ENCODE data around the gene ALCAM.

DNA sequence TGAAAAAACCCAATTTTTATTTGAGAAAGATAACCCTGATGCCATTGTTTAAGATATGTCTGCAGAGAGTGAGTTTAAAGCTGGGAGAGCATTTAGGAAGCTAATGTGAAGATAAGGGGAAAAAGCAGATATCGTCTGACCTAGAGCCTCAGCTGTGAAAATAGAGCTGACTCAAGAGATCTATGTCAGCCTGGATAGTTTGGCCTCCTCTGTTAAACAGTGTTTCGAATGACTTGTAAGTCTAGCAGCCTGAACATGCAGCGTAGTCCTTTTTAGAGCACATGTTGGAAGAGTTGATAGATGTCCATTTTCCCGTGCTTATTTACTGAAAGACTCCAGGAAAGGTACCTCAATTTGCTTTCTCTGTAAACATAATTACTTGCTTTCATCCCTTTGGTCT, 48.1 kb downstream of the ALCAM start:
- TF ChIP-seq POLR2A (IDR thresholded peaks at IDR 0.05; ENCODE audit: low read length) (no peak), GATA1 (IDR thresholded peaks at IDR 0.05; ENCODE audit: low read depth, low read length) (no peak)

Measured in erythroblast (primary cell).